ENCODE data around the gene THUMPD3. TPM values are rescaled to one million over a fixed set of nuclear protein-coding genes. Genes with fewer than 3 reads are reported as not detected.

THUMPD3 gene
- total and polyA plus RNA-seq, 2 of the 13 experiments (the other 11 are each of a cell fraction or from before 2014, with no cell fraction given): 31.2 to 44.1 TPM

DNA sequence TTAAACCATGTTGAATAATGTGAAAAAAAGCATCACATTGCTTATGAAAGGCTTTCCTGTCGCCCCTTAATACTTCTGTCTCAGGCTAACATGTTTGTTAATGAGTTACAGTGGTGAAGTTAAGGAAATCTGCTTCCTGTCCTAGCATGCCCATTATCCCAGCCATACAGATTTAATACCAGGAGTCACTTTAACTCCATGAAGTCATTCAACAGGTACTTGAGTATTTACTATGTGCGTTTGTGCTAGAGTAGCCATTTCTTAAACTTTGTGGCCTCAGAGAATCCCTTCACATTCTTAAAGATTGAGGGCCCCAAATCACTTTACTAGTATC is 24.4 kb downstream of the THUMPD3 start (continued):
- TF ChIP-seq AHR (CRISPR knock-in tag; IDR thresholded peaks at IDR 0.05): no peak
- no peak for TF ChIP-seq ZNF780A (CRISPR knock-in tag; IDR thresholded peaks at IDR 0.05)
- no peak for TF ChIP-seq ZNF703 (CRISPR knock-in tag; IDR thresholded peaks at IDR 0.05; ENCODE audit: borderline replicate concordance)
- TF ChIP-seq RBM22 (optimal IDR thresholded peaks at IDR 0.05; ENCODE audit: low read length): peak; percentile 45
- 0 out of 2 replicates have a peak, but pooled peaks have one; percentile 15 for TF ChIP-seq POLR2G (IDR thresholded peaks at IDR 0.05; ENCODE audit: low read depth, low read length)

DNA sequence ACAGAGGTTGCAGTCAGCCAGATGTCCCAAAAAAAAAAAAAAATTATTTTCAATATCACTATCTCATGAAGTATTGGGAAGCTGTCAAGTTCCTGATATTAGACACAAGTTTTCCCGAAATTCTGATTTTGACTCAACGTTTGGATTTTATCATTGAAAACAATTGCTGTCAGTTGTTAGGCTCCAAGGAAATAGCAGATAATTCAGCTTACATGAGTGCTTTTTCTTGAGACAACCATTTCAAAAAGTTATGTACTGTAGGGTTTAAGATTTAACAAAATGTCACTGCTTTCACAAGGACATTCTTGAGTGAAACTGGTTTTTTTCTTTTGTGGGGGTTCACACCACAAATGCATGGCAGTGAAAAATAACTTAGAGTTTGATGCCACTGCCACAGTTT is 25.3 kb downstream of the THUMPD3 start:
- ChIA-PET CTCF (ENCODE audit: low intra/inter-chr PET ratio, low total read pairs) (no interaction called here), POLR2A (interaction anchor here (1.9 kb wide), 1 partner anchor 9 kb away, joined by 10 read pairs; the partner anchor contains the start of gene SETD5)
- no peak overlapping the region for H3K4me2 ChIP-seq (ENCODE audit: low read depth, low read length)
- BruUV-seq (replicated peaks): no TSS peak
- H2AFZ ChIP-seq (ENCODE audit: low read length): no peak overlapping the region
- no peaks in the 10 kb centered on the region for H3K27me3 ChIP-seq (ENCODE audit: control insufficient read depth in 1 of 2, insufficient read depth in 2 of 2, low read length in 2 of 2)
- in situ Hi-C loops (cut with HindIII; ENCODE audit: extremely low pct_ligation_motif_present, low pct_unique_long_range_greater_than_20kb) (no loop called here), intact Hi-C loops (cut with micrococcal nuclease; ENCODE audit: unreplicated experiment) (loop anchor here (5.0 kb wide), 1 partner anchor 34 kb away; no protein-coding TSS in a partner anchor)
- no peak overlapping the region for H3K9ac ChIP-seq (ENCODE audit: insufficient read depth, low read depth, low read length)
- peaks cover 40% of the 10 kb centered on the region for H3K79me2 ChIP-seq (ENCODE audit: insufficient read depth, low read length)
- H3K36me3 ChIP-seq (replicated peaks in 1 of 2; ENCODE audit: control insufficient read depth in 1 of 2, insufficient read depth in 2 of 2, low read length in 2 of 2): peaks cover 15 to 82% of the 10 kb centered on the region in 2 experiments
- H3K4me1 ChIP-seq (ENCODE audit: insufficient read depth, low read length): peaks cover 35% of the 10 kb centered on the region
- DNase-seq (ENCODE audit: low spot score) (no peak), ATAC-seq (no peak), FAIRE-seq (no peak)
- 97% methylated on average over 2 of the region's 2 CpGs for WGBS (ENCODE audit: low lambda C conversion rate)
- H4K20me1 ChIP-seq (ENCODE audit: insufficient read depth, low read length): peaks cover 25% of the 10 kb centered on the region
- H3K9me3 ChIP-seq (ENCODE audit: low read length): no peaks in the 10 kb centered on the region
- TF ChIP-seq POLR2G (IDR thresholded peaks at IDR 0.05; ENCODE audit: low read depth, low read length) (peak; percentile 49; the same call in 1 of the 2 replicates), AKAP8 (CRISPR knock-in tag; IDR thresholded peaks at IDR 0.05) (no peak), SSRP1 (CRISPR knock-in tag; IDR thresholded peaks at IDR 0.05) (0 out of 2 replicates have a peak, but pooled peaks have one; percentile 21)
- no peak overlapping the region for H3K27ac ChIP-seq (ENCODE audit: extremely low read length, insufficient read depth, low read length)
- no peak overlapping the region for H3K4me3 ChIP-seq (replicated peaks in 1 of 3; ENCODE audit: insufficient read depth in 1 of 3, low read depth in 2 of 3, low read length in 3 of 3)

Data from HepG2 (cell line).